Measurements from ENCODE around the gene SIX5. TPM values are rescaled to one million over a fixed set of nuclear protein-coding genes. Genes with fewer than 3 reads are reported as not detected.
"Not testable (repeated sequence)": the region's sequence is repeated elsewhere in the genome, so short reads cannot be mapped to it uniquely, and the experiment has no call there.

The SIX5 gene
- total RNA-seq, 1 donor from 2014 or later: 16.8 TPM

DNA sequence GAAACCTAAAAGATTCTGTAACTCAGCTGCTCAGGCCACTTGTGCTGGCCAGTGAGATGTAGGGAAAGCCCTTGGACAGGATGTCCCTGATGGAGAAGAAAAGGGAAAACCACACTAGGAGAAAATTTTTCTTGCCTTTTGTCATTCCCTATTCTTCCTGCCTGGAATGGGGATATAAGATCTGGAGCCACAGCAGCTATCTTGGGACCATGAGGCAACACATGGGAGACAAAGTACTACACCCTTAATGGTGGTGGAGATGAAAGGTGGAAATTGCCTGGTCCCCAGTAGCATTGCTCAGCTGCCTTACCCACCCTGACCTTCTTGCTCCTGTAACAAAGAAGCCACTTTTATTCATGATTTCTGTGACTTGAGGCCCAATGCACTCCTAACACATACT is 36.7 kb upstream of the SIX5 start:
- H3K4me3 ChIP-seq: no peak overlapping the region

DNA sequence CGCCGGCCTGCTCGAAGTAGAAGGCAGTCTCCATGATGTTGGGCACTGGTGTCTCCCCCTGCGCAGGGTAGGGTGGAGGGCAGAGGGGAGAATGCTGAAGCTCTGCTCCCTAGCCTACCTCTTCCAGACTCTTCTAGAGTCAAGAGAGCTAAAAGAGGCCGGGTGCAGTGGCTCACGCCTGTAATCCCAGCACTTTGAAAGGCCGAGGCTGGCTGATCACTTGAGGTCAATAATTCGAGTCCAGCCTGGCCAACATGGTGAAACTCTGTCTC is 35.8 kb upstream of the SIX5 start:
- TF ChIP-seq, protein P1, sequence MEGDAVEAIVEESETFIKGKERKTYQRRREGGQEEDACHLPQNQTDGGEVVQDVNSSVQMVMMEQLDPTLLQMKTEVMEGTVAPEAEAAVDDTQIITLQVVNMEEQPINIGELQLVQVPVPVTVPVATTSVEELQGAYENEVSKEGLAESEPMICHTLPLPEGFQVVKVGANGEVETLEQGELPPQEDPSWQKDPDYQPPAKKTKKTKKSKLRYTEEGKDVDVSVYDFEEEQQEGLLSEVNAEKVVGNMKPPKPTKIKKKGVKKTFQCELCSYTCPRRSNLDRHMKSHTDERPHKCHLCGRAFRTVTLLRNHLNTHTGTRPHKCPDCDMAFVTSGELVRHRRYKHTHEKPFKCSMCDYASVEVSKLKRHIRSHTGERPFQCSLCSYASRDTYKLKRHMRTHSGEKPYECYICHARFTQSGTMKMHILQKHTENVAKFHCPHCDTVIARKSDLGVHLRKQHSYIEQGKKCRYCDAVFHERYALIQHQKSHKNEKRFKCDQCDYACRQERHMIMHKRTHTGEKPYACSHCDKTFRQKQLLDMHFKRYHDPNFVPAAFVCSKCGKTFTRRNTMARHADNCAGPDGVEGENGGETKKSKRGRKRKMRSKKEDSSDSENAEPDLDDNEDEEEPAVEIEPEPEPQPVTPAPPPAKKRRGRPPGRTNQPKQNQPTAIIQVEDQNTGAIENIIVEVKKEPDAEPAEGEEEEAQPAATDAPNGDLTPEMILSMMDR (IDR thresholded peaks at IDR 0.05): no peak
- Histone ChIP-seq H3K4me1 (peaks cover 3% of the 10 kb centered on the region), H3K9me3 (no peaks in the 10 kb centered on the region), H3K27ac (no peak overlapping the region), H3K27me3 (ENCODE audit: low read depth) (no peaks in the 10 kb centered on the region), H3K36me3 (no peaks in the 10 kb centered on the region), H3K4me3 (no peak overlapping the region)
- ATAC-seq: no peak
- no peak for DNase-seq
- intact Hi-C loops (cut with DNase I): no loop called here

More for the DNA sequence above, 36.7 kb upstream of the SIX5 start:
- TF ChIP-seq, protein P1 (IDR thresholded peaks at IDR 0.05): no peak
- no peak for ATAC-seq
- intact Hi-C loops (cut with DNase I): no loop called here
- H3K27me3 ChIP-seq (ENCODE audit: low read depth): no peaks in the 10 kb centered on the region
- peaks cover 5% of the 10 kb centered on the region for H3K4me1 ChIP-seq
- no peak for DNase-seq
- H3K9me3 ChIP-seq: no peaks in the 10 kb centered on the region
- H3K27ac ChIP-seq: no peak overlapping the region
- H3K36me3 ChIP-seq: no peaks in the 10 kb centered on the region

DNA sequence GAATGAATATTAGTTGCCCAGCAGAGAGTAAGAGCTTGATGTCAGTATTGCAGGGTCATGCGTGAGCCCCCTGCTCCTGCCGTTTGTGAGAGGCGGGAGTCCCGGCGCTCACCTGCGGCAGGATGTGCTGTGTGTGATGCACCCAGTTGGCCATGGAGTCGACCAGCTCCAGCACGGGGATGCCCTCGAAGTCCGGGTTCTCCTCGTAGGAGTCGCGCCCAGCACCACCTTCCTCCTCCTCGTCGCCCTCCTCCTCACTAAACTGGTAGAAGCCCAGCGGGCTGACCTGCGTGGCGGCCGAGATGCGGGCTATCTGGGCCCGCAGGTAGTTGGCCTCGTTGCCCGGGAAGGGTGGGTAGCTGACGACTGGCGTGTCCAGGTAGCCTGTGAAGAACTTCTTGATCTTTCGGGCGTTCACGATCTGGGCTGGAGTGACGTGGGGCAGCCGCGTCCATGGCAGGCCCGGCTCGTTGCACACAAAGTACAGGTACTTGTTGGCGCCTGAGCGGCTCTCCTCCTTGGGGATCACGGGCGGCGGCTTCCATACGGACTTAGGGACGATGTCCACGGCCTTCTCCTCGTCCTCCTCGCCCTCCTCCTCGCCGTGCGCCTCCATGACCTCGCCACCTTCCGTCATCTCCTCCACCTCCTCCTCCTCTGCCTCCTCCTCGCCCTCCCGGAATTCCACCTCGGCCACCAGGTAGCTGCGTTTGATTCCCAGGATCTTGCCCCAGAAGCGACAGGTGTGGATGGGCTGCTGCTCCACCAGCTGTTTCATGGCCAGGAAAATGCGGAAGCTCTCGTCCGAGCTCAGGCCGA is 35.3 kb upstream of the SIX5 start:
- H3K36me3 ChIP-seq: no peaks in the 10 kb centered on the region
- DNase-seq (no peak), ATAC-seq (no peak)
- no peak overlapping the region for H3K4me3 ChIP-seq
- TF ChIP-seq, protein P1 (IDR thresholded peaks at IDR 0.05): no peak
- no peaks in the 10 kb centered on the region for H3K27me3 ChIP-seq (ENCODE audit: low read depth)
- no peak overlapping the region for H3K27ac ChIP-seq
- H3K9me3 ChIP-seq: no peaks in the 10 kb centered on the region
- peaks cover 1% of the 10 kb centered on the region for H3K4me1 ChIP-seq
- intact Hi-C loops (cut with DNase I): no loop called here

DNA sequence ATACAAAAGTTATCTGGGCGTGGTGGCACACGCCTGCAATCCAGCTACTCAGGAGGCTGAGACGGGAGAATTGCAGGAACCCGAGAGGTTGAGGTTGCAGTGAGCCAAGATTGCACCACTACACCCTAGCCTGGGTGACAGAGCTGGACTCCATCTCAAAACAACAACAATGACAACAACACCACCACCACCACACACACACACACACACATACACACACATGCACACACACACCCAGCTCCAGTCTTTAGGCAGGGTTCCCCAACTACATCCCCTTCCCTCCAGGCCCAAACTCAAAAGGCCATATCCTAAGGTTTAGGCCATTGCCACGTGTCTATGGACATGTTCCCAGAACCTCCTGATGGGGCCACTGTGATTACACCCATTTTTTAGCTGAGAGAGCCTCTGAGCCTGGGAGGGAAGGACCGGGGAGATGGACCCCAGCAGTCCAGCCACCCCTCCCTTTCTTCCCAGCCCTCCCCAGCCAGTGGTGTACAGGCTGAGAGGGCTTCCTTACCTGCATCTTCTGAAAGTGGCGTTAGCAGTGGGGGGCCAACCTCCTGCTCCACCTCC is 32.6 kb upstream of the SIX5 start:
- TF ChIP-seq, protein P1 (IDR thresholded peaks at IDR 0.05): no peak
- intact Hi-C loops (cut with DNase I): no loop called here
- H3K36me3 ChIP-seq: no peaks in the 10 kb centered on the region
- no peak overlapping the region for H3K4me3 ChIP-seq
- H3K27me3 ChIP-seq (ENCODE audit: low read depth): peaks cover 4% of the 10 kb centered on the region
- ATAC-seq (no peak), DNase-seq (no peak)
- H3K9me3 ChIP-seq: no peaks in the 10 kb centered on the region
- no peak overlapping the region for H3K27ac ChIP-seq
- H3K4me1 ChIP-seq: peaks cover 9% of the 10 kb centered on the region

DNA sequence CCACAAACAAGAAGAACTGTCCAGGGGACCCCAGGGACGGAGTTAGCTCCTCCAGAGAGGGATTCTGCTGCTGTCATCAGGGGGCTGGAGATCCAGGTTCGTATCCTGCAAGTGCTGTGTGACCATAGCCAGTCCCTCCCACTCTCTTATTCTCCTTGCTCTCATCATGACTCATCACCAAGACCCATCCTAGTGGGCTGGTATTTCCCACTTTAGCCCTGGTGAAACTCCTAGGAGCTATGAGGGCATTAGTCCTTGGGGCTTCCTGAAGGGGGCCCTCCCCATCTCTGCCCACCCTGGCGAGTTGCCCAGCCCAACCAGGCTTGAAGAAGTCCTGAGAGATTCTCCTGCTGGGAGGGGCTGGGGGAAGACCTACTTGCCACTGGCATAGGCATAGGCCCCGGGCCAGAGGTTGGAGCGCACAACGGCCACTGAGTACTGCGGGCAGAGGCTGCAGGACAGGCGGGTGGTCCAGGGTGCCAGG is 31.1 kb upstream of the SIX5 start:
- ATAC-seq (peak in 1 of 2 donors; percentile 12), DNase-seq (no peak)
- Histone ChIP-seq H3K27ac (no peak overlapping the region), H3K4me1 (peaks cover 9% of the 10 kb centered on the region), H3K9me3 (no peaks in the 10 kb centered on the region), H3K36me3 (no peaks in the 10 kb centered on the region), H3K4me3 (no peak overlapping the region), H3K27me3 (ENCODE audit: low read depth) (peaks cover 5% of the 10 kb centered on the region)
- TF ChIP-seq, protein P1 (IDR thresholded peaks at IDR 0.05): no peak
- intact Hi-C loops (cut with DNase I): no loop called here

DNA sequence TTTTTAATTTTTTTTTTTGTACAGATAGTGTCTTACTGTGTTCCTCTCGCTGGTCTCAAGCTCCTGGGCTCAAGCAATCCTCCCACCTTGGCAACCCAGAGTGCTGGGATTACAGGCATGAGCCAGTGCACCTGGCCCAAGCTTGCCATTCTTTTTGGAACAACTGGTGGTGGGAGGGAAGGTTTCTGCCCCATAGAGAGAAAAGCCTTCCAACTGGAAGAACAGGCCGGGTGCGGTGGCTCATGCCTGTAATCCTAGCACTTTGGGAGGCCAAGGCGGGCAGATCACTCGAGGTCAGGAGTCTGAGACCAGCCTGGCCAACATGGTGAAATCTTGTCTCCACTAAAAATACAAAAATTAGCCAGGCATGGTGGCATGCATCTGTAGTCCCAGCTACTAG is 30.5 kb upstream of the SIX5 start:
- DNase-seq; H3K36me3 ChIP-seq; H3K4me3 ChIP-seq; intact Hi-C loops (cut with DNase I); H3K9me3 ChIP-seq; H3K27ac ChIP-seq; H3K4me1 ChIP-seq; H3K27me3 ChIP-seq (ENCODE audit: low read depth): not testable (repeated sequence)
- peak in 1 of 2 donors; percentile 4 for ATAC-seq

Measured in lower lobe of right lung (tissue), 2 donors.